ENCODE measurements around the gene PIGO. TPM values are rescaled to one million over a fixed set of nuclear protein-coding genes. Genes with fewer than 3 reads are reported as not detected.

Gene PIGO
- polyA plus RNA-seq, result 23.9 TPM

DNA sequence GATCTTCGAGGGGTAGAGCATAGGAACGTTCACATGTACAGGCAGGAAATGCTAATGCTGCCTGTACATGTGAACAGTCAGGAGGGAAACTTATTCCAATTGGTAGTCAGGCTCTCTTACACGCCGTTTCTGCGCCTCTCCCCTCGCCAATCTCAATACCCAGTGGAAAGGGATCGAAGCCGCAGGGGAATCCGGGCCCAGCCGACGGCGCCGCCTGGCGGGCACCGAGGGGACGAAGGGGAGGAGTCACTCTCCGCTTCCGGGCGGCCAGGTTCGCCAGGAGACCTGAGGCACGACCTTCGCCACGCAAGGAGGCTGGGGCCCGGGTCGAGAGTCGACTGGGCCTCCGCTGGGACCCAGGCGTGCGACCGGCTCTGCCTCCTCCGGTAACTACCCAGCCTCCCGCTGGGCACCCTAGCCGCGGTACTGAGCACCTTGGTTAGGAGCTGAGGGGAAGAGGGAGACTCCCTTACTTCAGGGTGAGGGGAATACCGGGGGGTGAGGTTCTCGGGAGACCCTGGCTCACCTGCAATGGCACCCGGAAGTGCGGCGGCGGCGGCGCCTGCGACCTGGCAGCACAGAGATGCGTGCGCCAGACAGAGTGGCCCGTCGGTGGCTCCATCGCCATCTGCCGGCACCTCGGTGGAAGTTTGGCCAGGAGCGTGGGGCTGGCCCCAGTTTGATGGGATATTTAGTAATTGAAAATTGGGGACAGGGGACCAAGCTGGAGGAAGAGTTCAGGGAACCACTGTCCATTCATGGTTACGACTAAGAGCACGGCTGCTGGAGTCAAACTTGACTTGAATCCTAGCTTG, at the start of gene PIGO:
Gene PIGO, minus strand, starts transcription at position 557 of the 815 bp plus-strand sequence. CDS start 1,026 bp downstream, outside the sequence.
- H3K36me3 Mint-ChIP-seq, result peaks cover 9% of the 10 kb centered on the region

DNA sequence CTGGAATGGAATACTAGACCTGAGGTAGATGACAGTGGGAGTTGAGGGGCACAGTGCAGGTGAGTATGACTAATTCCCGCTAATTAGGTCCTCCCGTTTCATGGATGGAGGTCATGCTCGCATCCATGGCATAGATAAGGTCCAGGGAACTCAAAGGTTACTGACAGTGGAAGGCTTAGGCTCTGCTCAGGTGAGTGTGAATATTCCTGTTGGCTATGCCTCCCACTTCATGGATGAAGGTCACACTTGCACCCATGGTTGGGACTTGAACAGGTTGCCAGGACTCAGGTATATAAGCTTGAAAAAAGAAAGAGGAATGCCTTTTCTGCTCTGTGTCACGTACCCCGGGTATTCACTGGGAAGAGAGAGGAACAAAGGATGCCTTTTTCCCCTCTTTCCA, 45.6 kb upstream of the PIGO start:
- Mint-ChIP-seq H3K27ac (no peak overlapping the region), H3K4me1 (peaks cover 0 to 3% (median 0%) of the 10 kb centered on the region in 3 donors), H3K9me3 (peaks cover 2 to 5% (median 3%) of the 10 kb centered on the region in 3 donors), H3K4me3 (no peak overlapping the region), H3K27me3 (peaks cover 6% of the 10 kb centered on the region), H3K36me3 (no peaks in the 10 kb centered on the region)

More for the DNA sequence above, at the start of gene PIGO:
- peak within 1 kb of the TSS; percentile 85 to 98 (median 96) for H3K27ac Mint-ChIP-seq
- no peaks in the 10 kb centered on the region for H3K9me3 Mint-ChIP-seq
- no peaks in the 10 kb centered on the region for H3K27me3 Mint-ChIP-seq
- H3K4me1 Mint-ChIP-seq, result peaks cover 13 to 19% (median 17%) of the 10 kb centered on the region in 3 donors
- H3K4me3 Mint-ChIP-seq, result peak within 1 kb of the TSS; percentile 83 to 94 (median 90)

DNA sequence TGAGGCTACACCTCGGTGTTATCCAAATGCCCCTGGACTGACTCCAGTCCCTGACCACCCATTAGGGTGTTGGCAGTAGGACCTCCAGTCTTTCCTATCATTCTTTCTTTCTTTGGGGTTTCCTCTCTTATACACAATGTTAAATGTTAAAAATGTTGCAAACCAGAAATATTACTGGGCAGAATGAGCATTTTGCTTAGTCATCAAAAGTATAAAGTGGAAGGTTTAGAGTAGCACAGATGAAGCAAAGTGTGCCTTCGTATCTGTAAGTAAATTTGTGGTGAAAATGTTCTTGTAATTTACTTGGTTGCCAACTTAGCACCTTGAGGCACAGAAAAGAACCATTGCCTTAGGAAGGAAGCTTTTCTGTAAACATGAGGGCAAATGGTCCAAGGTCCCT, 43.7 kb upstream of the PIGO start:
- no peaks in the 10 kb centered on the region for H3K36me3 Mint-ChIP-seq
- H3K4me3 Mint-ChIP-seq, result no peak overlapping the region
- H3K27ac Mint-ChIP-seq, result no peak overlapping the region
- peaks cover 0 to 3% (median 0%) of the 10 kb centered on the region in 3 donors for H3K4me1 Mint-ChIP-seq
- H3K9me3 Mint-ChIP-seq, result peaks cover 0 to 5% (median 3%) of the 10 kb centered on the region in 3 donors
- H3K27me3 Mint-ChIP-seq, result peaks cover 6% of the 10 kb centered on the region

DNA sequence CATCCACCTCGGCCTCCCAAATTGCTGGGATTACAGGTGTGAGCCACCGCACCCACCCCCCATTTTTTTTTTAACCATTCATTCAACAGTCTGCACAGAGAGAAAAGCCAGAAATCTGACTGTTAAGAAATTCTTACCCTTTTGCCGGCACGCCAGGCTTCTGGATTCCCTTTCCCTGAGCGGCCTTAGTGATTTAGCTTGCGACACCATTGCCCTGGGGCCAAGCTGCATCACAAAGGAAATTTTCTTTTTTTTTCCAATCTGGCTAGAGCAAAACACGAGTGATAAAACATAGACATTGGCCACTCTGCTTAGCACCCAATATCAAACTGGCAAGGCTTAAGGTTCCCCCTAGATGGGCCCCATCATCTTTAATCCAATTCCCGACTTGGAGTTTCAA, 40.5 kb upstream of the PIGO start:
- Mint-ChIP-seq H3K9me3 (peaks cover 4 to 6% (median 4%) of the 10 kb centered on the region in 3 donors), H3K27ac (no peak overlapping the region), H3K4me3 (no peak overlapping the region), H3K4me1 (peaks cover 0 to 4% (median 0%) of the 10 kb centered on the region in 3 donors), H3K36me3 (peaks cover 3% of the 10 kb centered on the region), H3K27me3 (peaks cover 4% of the 10 kb centered on the region)

DNA sequence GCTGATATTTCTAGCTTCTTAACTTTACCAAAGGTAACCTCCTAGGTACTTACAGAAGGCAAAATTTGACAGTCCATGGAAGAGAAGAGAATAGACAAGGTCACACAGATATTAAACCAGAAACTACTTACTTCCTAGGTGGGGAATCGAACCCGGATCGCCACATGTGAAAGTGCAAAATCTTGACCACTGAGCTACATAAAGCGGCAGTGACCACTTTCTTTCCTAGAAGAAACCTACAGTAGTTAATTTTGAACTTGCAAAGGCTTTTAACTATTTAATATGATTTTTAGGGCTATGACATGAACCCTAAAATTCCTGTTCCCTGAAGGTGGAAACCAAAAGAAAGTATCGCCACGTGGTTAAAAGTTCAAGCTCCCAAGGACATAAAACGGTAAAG, 39.6 kb upstream of the PIGO start:
- Mint-ChIP-seq H3K9me3 (peaks cover 4 to 6% (median 5%) of the 10 kb centered on the region in 3 donors), H3K4me3 (no peak overlapping the region), H3K4me1 (peaks cover 0 to 4% (median 0%) of the 10 kb centered on the region in 3 donors), H3K27ac (no peak overlapping the region), H3K36me3 (peaks cover 3% of the 10 kb centered on the region), H3K27me3 (peaks cover 2% of the 10 kb centered on the region)

DNA sequence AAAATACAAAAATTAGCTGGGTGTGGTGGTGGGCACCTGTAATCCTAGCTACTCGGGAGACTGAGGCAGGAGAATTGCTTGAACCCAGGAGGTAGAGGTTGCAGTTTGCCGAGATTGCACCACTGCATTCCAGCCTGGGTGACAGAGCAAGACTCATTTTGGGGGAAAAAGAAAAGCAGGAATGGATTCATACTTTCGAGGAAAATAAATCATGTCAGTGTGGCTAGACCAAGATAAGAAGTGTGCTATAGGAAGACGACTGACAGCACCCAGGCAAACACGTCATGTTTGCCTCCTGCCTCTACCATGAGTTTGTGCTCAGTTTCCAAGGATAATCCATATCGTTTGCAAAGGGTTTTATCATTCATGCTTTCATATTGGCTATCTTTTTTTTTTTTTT, 38.5 kb upstream of the PIGO start:
- Mint-ChIP-seq H3K4me3 (no peak overlapping the region), H3K4me1 (peaks cover 0 to 3% (median 0%) of the 10 kb centered on the region in 3 donors), H3K27ac (no peak overlapping the region), H3K36me3 (peaks cover 3% of the 10 kb centered on the region), H3K9me3 (peaks cover 2 to 6% (median 4%) of the 10 kb centered on the region in 3 donors), H3K27me3 (peaks cover 2% of the 10 kb centered on the region)

DNA sequence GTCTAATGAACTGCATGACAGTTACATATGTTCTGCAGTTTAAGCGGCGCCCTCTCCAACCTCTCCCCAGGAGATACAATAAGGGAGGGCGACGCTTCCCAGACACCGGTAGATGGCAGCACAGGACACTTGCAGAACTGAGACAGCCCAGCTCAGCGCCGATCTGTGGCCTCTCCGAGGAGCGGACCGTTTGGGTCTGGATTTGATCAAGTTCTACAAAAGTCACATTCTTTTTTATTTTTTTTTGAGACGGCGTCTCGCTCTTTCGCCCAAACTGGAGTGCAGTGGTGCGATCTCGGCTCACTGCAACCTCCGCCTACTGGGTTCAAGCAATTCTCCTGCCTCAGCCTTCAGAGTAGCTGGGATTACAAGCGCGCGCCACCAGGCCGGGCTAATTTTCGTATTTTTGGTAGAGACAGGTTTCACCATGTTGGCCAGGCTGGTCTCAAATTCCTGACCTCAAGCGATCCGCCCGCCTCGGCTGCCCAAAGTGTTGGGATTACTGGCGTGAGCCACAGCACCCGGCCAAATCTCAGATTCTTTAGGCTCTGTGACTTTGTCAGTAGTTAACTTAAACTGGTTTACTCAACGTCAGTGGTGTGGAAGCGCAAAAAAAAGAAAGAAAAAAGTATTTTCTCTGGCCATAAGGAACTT, 20.6 kb upstream of the PIGO start:
- H3K9me3 Mint-ChIP-seq, result no peaks in the 10 kb centered on the region
- H3K27ac Mint-ChIP-seq, result peak overlapping the region; percentile 95 to 97 (median 97)
- H3K36me3 Mint-ChIP-seq, result no peaks in the 10 kb centered on the region
- H3K4me3 Mint-ChIP-seq, result peak overlapping the region; percentile 94 to 99 (median 98)
- peaks cover 26 to 34% (median 29%) of the 10 kb centered on the region in 3 donors for H3K4me1 Mint-ChIP-seq
- no peaks in the 10 kb centered on the region for H3K27me3 Mint-ChIP-seq

DNA sequence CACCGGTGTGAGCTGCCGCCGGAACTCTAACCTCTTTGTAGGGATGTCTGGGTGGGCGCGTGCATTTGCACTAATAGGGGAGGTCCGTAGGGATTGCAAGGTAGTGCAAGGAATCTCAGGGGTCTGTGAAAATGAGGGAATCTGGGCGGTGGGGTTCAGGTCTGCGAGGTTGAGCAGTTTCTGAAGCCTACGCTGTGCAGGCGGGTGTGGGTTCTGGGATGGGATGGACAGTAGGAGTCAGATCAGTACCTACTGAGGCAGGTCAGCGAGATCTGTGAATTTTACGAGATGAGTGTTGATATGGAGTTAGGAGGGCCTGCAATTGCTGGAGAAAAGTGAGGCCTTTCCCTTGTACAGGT, 20.1 kb upstream of the PIGO start:
- no peaks in the 10 kb centered on the region for H3K36me3 Mint-ChIP-seq
- H3K4me1 Mint-ChIP-seq, result peaks cover 31 to 39% (median 34%) of the 10 kb centered on the region in 3 donors
- H3K27ac Mint-ChIP-seq, result peak overlapping the region; percentile 95 to 97 (median 97)
- H3K9me3 Mint-ChIP-seq, result no peaks in the 10 kb centered on the region
- H3K27me3 Mint-ChIP-seq, result no peaks in the 10 kb centered on the region
- H3K4me3 Mint-ChIP-seq, result peak overlapping the region; percentile 94 to 99 (median 98)

DNA sequence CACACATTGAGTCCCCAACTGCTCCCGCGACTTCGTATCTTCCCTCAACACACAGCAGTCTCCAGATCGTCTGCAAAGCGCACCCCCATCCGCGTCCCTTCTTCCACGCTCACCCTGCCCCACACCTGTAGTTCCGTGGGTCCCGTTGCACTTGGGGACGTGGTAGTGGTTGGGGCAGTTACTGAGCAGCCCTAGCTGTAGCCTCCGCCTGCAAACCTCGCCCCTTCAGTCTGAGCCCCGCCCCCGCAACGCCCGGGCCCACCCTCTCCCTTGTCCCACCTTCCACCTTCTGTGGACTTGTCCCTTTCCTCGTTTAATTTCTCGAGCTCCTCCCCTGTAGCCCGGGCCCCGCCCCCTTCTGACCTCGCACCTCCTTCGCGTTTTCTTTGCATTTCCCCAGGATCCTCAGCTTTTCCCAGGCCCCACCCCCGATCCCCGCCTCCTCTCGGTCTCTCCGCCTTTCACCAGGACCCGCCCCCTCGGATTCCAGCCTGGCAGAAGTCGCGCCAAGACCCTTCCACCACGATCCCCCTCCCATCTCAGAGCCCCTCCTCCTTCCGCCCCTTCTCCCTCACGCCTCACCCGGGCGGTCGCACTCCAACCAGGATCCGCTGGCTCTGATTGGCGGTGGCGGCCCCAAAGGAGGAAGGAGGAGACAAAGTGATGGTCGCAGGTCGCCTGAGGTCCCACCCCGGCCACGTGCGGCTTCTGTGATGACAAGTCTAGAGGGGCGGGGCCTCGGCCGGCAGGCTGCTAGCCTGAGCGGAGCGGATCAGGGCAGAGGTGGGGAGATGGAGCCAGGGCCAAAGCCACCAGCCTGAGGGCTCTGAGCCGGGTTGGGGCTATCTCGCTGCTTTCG, 19.5 kb upstream of the PIGO start, which contains the start of gene ATOSB:
Gene ATOSB, minus strand, starts transcription at position 183 of the 859 bp plus-strand sequence. CDS start 7,588 bp downstream, outside the sequence.
- Mint-ChIP-seq H3K27me3 (no peaks in the 10 kb centered on the region), H3K4me1 (peaks cover 33 to 44% (median 37%) of the 10 kb centered on the region in 3 donors), H3K4me3 (peak within 1 kb of the TSS; percentile 94 to 99 (median 98)), H3K36me3 (no peaks in the 10 kb centered on the region), H3K27ac (peak within 1 kb of the TSS; percentile 95 to 97 (median 97)), H3K9me3 (no peaks in the 10 kb centered on the region)

DNA sequence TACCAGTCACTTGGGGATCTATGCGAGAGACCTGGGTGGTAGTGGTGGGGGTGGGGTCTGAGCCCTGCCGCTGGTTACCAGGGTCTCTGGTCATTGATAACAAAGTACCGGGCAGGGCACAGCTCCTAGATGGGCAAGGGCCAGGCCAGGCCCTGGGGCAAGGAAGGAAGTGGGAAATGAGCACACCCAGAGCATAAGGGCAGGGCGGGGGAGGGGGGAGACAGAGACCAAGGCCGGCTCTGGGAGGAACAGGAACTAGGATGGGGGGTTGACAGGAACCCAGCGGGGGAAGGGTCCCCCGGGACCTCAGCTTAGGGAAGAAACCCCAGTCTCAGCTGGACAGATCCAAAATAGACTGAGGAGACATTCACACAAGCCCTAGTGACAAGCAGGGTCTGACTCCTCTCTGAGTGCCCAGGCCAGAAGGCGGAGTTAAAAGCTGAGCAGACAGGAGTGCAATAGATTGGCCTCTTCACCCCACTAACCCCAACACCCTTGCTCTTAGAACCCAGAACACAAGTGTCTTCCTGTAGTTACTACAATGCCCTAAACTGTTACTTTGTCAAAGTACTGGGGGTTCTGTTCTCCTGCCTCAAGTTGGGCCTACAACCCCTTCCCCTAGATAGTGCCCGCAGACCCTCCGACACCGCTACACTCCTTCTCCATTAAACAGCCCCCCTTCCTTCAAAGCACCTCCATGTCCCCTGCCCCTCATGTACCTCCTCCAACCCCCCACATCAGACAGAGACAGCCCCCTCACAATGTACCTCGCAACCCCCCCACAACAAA, 18.6 kb upstream of the PIGO start:
- Mint-ChIP-seq H3K36me3 (no peaks in the 10 kb centered on the region), H3K27me3 (no peaks in the 10 kb centered on the region), H3K4me1 (peaks cover 36 to 47% (median 39%) of the 10 kb centered on the region in 3 donors), H3K9me3 (no peaks in the 10 kb centered on the region), H3K27ac (peak overlapping the region; percentile 43 to 95 (median 78)), H3K4me3 (peak overlapping the region; percentile 94 to 99 (median 98))

DNA sequence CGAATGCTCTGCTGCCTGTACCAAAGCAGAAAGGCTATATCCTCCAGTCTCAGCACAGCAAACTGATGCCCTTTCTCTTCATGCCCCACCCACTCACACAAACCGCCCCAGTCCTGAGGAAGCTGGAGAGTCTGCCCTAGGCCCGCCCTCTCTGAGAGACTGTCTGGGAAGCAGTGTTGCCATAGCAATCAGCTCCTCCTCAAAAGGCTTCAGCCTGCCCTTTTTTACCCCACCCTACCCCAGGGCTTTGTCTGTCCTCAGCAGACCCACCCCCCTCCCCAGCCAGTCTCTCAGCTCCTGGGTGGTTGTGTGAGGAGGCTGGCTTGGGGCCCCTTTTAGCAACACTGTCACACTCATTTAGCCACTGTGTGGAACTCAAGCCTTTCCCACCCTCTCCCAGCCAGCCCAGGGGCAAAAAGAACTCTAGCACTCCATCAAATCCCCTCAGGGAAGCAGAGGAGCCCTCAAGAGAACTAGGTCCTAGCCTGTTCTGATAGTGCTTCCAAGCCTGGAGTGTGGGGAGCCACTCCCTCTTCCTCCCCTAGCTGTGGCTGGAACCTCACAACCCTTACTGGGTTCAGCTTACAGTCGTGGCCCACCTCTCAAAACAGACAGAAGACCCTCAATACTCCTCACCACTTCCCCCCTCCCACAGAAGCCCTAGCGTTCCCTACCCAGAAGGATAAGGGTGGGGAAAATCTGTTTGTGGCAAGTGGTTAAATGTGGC, 17.9 kb upstream of the PIGO start:
- Mint-ChIP-seq H3K27ac (peak overlapping the region; percentile 32 to 95 (median 46)), H3K9me3 (no peaks in the 10 kb centered on the region), H3K4me1 (peaks cover 36 to 47% (median 39%) of the 10 kb centered on the region in 3 donors), H3K27me3 (no peaks in the 10 kb centered on the region), H3K36me3 (no peaks in the 10 kb centered on the region), H3K4me3 (peak overlapping the region; percentile 94 to 99 (median 98))

DNA sequence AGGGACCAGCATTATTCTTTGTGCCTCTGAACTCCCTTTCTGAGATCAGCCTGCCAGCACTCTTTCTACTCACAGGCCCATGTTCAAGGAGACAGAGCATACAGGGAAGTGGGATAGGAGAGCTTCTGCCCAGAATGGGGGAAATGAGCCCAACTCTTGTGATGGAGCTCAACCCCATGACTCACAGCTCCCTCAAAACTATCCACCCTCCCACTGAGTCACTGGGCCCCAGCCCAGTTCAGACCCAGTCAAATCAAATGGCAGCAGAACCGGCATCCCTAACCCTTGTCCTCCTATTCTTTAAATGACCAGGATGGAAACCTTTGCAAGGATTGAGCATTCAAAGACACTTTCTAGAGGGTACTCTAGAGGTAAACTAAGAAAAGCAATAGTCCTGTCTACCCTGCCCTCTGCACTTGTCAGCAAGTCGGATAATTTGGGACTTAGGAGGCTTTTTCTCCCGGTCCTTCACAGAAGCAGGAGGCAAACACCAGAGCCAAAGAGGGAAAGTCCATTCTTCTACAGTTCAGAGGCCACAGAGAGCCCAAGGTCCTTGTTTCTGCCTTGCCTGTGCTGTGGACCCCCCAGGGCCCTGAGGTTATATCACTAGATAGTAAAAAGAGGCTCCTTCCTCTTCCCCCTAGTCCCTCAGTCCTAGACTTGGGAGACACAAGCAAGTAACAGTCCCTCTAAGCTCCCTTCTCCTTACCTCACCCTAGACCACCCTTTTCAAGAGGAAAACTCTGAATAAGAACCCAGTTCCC, 16.0 kb upstream of the PIGO start:
- Mint-ChIP-seq H3K4me3 (peak overlapping the region in 2 of 4 donors; percentile 68 to 74), H3K4me1 (peaks cover 36 to 47% (median 41%) of the 10 kb centered on the region in 3 donors), H3K27ac (peak overlapping the region; percentile 54 to 91 (median 59)), H3K9me3 (no peaks in the 10 kb centered on the region), H3K27me3 (no peaks in the 10 kb centered on the region), H3K36me3 (no peaks in the 10 kb centered on the region)

All from IgD-negative memory B cell (primary cell).